Adrenal gland (tissue), 12 donors: ENCODE data around the gene IDI1. TPM values are rescaled to one million over a fixed set of nuclear protein-coding genes. Genes with fewer than 3 reads are reported as not detected.

Source experiments
- DNase-seq, 7 donors: peaks; one replicate each; pipeline ENCODE4 v3.0.0-alpha.2; 2019 to 2020
- H3K27ac ChIP-seq, 5 donors: fragments of 200-600 bp; sonication (generic) in 4 of 5; 1 replicate in 3 of 5; 2 replicates in 2 of 5; pipeline versions ENCODE4 v1.5.1 to v1.8.0; 2016 to 2020; ENCODE audit warnings: mild to moderate bottlenecking in 1 of 5
- H3K27me3 ChIP-seq: fragments of 200-600 bp; 2 replicates; pipeline ENCODE4 v1.8.0; 2021
- H3K36me3 ChIP-seq, 2 donors: fragments of 200-600 bp; replicated peaks in 1 of 2; 1 replicate in 1 of 2; 2 replicates in 1 of 2; pipeline versions ENCODE4 v1.5.1 to v1.8.0; 2018 to 2022
- H3K4me1 ChIP-seq, 2 donors: fragments of 200-600 bp; replicated peaks in 1 of 2; 1 replicate in 1 of 2; 2 replicates in 1 of 2; pipeline versions ENCODE4 v1.5.1 to v1.8.0; 2018 to 2021
- H3K4me3 ChIP-seq, 4 donors: fragments of 200-600 bp; sonication (generic) in 3 of 4; one replicate each; pipeline ENCODE4 v1.5.1; 2016 to 2018
- H3K9me3 ChIP-seq, 3 donors: fragments of 200-600 bp; sonication (generic) in 1 of 3; replicated peaks in 1 of 3; 1 replicate in 2 of 3; 2 replicates in 1 of 3; pipeline versions ENCODE4 v1.5.1 to v1.8.0; 2016 to 2021
- CTCF ChIP-seq, 6 experiments: fragments of 450-650 bp in 4 of 6; fragments of 200-600 bp in 2 of 6; sonication (generic) in 1 of 6; IDR thresholded peaks; 1 replicate in 5 of 6; 2 replicates in 1 of 6; pipeline versions ENCODE4 v1.5.1 to v1.8.0; 2016 to 2021; ENCODE audit warnings: antibody characterized with exemption in 6 of 6, mild to moderate bottlenecking in 2 of 6, moderate library complexity in 1 of 6
- POLR2A ChIP-seq, 2 donors: fragments of 450-650 bp; IDR thresholded peaks; one replicate each; pipeline ENCODE4 v1.6.1; 2017; ENCODE audit warnings: antibody characterized with exemption in 2 of 2, mild to moderate bottlenecking in 2 of 2, moderate library complexity in 1 of 2
- WGBS, 4 donors: extraction: QIAGEN DNeasy Blood & Tissue Kit in 2 of 4; methylation state at CpG; one replicate each; pipeline versions ENCODE4 v1.1.5 to v1.1.7; 2013 to 2017; 5-methylcytosine and 5-hydroxymethylcytosine counted together
- intact Hi-C, 2 donors: fragments of 100-400 bp; cut with DNase I; formaldehyde crosslinking; loops; one replicate each; pipeline versions ENCODE4 v1.14.1 to v1.15.0; 2022 to 2023
- polyA plus RNA-seq, 3 donors: library from polyadenylated mRNA; stranded (reverse); fragments of 200-250 nt in 2 of 3; fragments of 350-450 nt in 1 of 3; fragmentation: Illumina TruSeq in 1 of 3; extraction: RNeasy Lipid Tissue Mini Kit (QIAGEN cat#74804) in 1 of 3; gene quantifications; one replicate each; pipeline ENCODE4 v1.2.3, GENCODE V29; 2013 to 2014
- total RNA-seq, 9 donors: library from RNA; depleted of rRNA in 4 of 9; stranded (reverse); fragments of >200 nt in 4 of 9; fragments of 120-200 nt in 1 of 9; fragmentation: NEBNext Ultra II Directional in 1 of 9; extraction: Animal tissue kit (Norgen Biotek cat#: 25700) in 1 of 9; gene quantifications; one replicate each; pipeline versions ENCODE4 v1.1.0 to v1.2.4, GENCODE V29; 2013 to 2023
- donor health status: healthy with polysubstance abuse.
- donor health status: Bipolar disorder and iron deficiency.
- donor health status: DM: yes; HTN: yes; CAD: no.
- donor health status: DM: no; HTN: no; CAD: no.
- donor health status: DM: no; HTN: no; CAD: no.
- donor health status: DM: yes; HTN: yes; CAD: no.

IDI1 gene
- total and polyA plus RNA-seq, 12 donors, result 20.4 to 1,056 (median 49.7) TPM

- no peaks in the 10 kb centered on the region for H3K27me3 ChIP-seq
- TF ChIP-seq POLR2A (IDR thresholded peaks at IDR 0.05), result no peak
- TF ChIP-seq CTCF (IDR thresholded peaks at IDR 0.05), result no peak
- peak overlapping the region in 4 of 5 donors; percentile 30 to 99 (median 96) for H3K27ac ChIP-seq
These were observed 1.6 kb upstream of the IDI1 start for GRCh38 chr10:1050554-1050953.

GRCh38 chr10:1050145-1050544 lies 1.2 kb upstream of the IDI1 start:
- intact Hi-C loops, result no loop called here

More at GRCh38 chr10:1050554-1050953, 1.6 kb upstream of the IDI1 start:
- peaks cover 17 to 44% of the 10 kb centered on the region in 2 donors for H3K4me1 ChIP-seq
- intact Hi-C loops, result no loop called here
- no peaks in the 10 kb centered on the region for H3K36me3 ChIP-seq
- 59 to 73% (median 62%) methylated on average over 4 of the region's 4 CpGs for WGBS, 4 donors
- no peaks in the 10 kb centered on the region for H3K9me3 ChIP-seq
- DNase-seq, result peak in 1 of 7 donors; percentile 35
- H3K4me3 ChIP-seq, result peak overlapping the region in 1 of 4 donors; percentile 80

GRCh38 chr10:1049425-1049958 lies 573 bp upstream of the IDI1 start:
- H3K27me3 ChIP-seq, result no peaks in the 10 kb centered on the region
- H3K36me3 ChIP-seq, result no peaks in the 10 kb centered on the region
- WGBS, 4 donors, result 0 to 1% (median 0%) methylated on average over 28 to 34 of the region's 34 CpGs
- DNase-seq, result no peak
- H3K4me3 ChIP-seq, result peak overlapping the region; percentile 12 to 80 (median 58)
- intact Hi-C loops, result no loop called here
- peaks cover 16 to 39% of the 10 kb centered on the region in 2 donors for H3K4me1 ChIP-seq
- H3K27ac ChIP-seq, result peak overlapping the region; percentile 96 to 99 (median 97)
- TF ChIP-seq POLR2A (IDR thresholded peaks at IDR 0.05) (peak in 1 of 2 donors; percentile 69), CTCF (IDR thresholded peaks at IDR 0.05) (no peak)
- H3K9me3 ChIP-seq, result no peaks in the 10 kb centered on the region

More at GRCh38 chr10:1050145-1050544, 1.2 kb upstream of the IDI1 start:
- no peaks in the 10 kb centered on the region for H3K36me3 ChIP-seq
- peak in 3 of 7 donors; percentile 43 to 58 (median 54) for DNase-seq
- peak overlapping the region in 3 of 4 donors; percentile 50 to 80 (median 65) for H3K4me3 ChIP-seq
- TF ChIP-seq POLR2A (IDR thresholded peaks at IDR 0.05) (no peak), CTCF (IDR thresholded peaks at IDR 0.05) (no peak)
- H3K4me1 ChIP-seq, result peaks cover 17 to 40% of the 10 kb centered on the region in 2 donors
- whole genome bisulfite sequencing, 4 donors, result 19 to 30% (median 27%) methylated on average over 5 of the region's 5 CpGs
- H3K9me3 ChIP-seq, result no peaks in the 10 kb centered on the region
- peak overlapping the region; percentile 96 to 99 (median 97) for H3K27ac ChIP-seq
- H3K27me3 ChIP-seq, result no peaks in the 10 kb centered on the region

GRCh38 chr10:1048349-1048731 lies 579 bp downstream of the IDI1 start:
- peak overlapping the region; percentile 96 to 99 (median 97) for H3K27ac ChIP-seq
- peak overlapping the region; percentile 65 to 80 (median 72) for H3K4me3 ChIP-seq
- WGBS, 4 donors, result 0% methylated on average over 25 to 37 of the region's 37 CpGs
- intact Hi-C loops, result no loop called here
- no peaks in the 10 kb centered on the region for H3K27me3 ChIP-seq
- H3K4me1 ChIP-seq, result peaks cover 20 to 45% of the 10 kb centered on the region in 2 donors
- DNase-seq, result peak; percentile 50 to 87 (median 69)
- peaks cover 0 to 5% of the 10 kb centered on the region in 2 donors for H3K36me3 ChIP-seq
- TF ChIP-seq CTCF (IDR thresholded peaks at IDR 0.05) (no peak), POLR2A (IDR thresholded peaks at IDR 0.05) (no peak)
- H3K9me3 ChIP-seq, result no peaks in the 10 kb centered on the region
